Activated CD8-positive, alpha-beta memory T cell treated with anti-CD3 and anti-CD28 coated beads, Interleukin-2, amount 10 ng/mL, durations not matched to agents 7 days and 5 days (primary cell): Measurements from ENCODE around the gene C7. TPM values are rescaled to one million over a fixed set of nuclear protein-coding genes. Genes with fewer than 3 reads are reported as not detected.

ENCODE experiments used
- ATAC-seq: fragments of 150-1000 bp; cut with Tn5 transposase; one replicate; pipeline ENCODE4 v1.10.0; 2021; ENCODE audit warnings: moderate library complexity
- CTCF ChIA-PET: fragments of 350-600 bp; sonication (Branson Sonifier 250); formaldehyde crosslinking; loops from one replicate; lab custom pipeline; 2021; ENCODE audit warnings: antibody characterized with exemption; lab: Charles Lee
- DNase-seq: peaks from one replicate; pipeline ENCODE4 v3.0.0-alpha.2; 2020
- H3K27ac Mint-ChIP-seq: one replicate; pipeline ENCODE4 v1.8.0; 2021; ENCODE audit warnings: mild to moderate bottlenecking, mixed read lengths
- H3K27me3 Mint-ChIP-seq: one replicate; pipeline ENCODE4 v1.8.0; 2021; ENCODE audit warnings: mixed read lengths
- H3K36me3 Mint-ChIP-seq: one replicate; pipeline ENCODE4 v1.8.0; 2021; ENCODE audit warnings: mild to moderate bottlenecking, mixed read lengths
- H3K4me1 Mint-ChIP-seq: one replicate; pipeline ENCODE4 v1.8.0; 2021; ENCODE audit warnings: mixed read lengths
- H3K4me3 Mint-ChIP-seq: one replicate; pipeline ENCODE4 v1.8.0; 2021; ENCODE audit warnings: mild to moderate bottlenecking, moderate library complexity, mixed read lengths
- H3K9me3 Mint-ChIP-seq: one replicate; pipeline ENCODE4 v1.8.0; 2022; ENCODE audit warnings: low read depth, mixed read lengths
- total RNA-seq, 2 experiments: library from RNA; stranded (reverse); gene quantifications; one replicate each; pipeline ENCODE4 v1.2.3, GENCODE V29; 2021

C7 gene
- total RNA-seq, 2 experiments from 2014 or later = not detected

DNA sequence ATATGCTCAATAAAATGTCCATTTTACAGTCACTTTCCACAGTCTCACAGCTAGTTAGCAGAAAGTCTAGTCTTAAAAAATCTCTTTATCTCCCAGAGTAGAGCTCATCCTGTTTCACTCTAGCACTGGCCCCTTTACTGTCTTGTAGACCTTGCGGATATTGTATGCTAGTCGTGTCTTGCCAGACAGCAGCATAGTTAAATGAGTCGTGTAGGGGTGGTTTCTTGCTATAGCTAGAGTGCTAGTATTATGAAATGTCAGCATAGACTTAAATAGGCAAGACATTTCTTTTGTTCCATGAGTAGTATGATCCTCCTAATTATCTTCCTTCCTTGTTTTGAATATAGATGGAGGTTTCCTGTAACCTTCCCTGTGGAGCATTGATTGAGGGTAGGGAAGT, 77.4 kb downstream of the C7 start:
- H3K27ac Mint-ChIP-seq = no peak overlapping the region
- no peaks in the 10 kb centered on the region for H3K27me3 Mint-ChIP-seq
- no peaks in the 10 kb centered on the region for H3K36me3 Mint-ChIP-seq
- no peak for DNase-seq
- no peak for ATAC-seq
- no peaks in the 10 kb centered on the region for H3K9me3 Mint-ChIP-seq
- CTCF ChIA-PET = no interaction called here
- no peak overlapping the region for H3K4me3 Mint-ChIP-seq
- no peaks in the 10 kb centered on the region for H3K4me1 Mint-ChIP-seq

DNA sequence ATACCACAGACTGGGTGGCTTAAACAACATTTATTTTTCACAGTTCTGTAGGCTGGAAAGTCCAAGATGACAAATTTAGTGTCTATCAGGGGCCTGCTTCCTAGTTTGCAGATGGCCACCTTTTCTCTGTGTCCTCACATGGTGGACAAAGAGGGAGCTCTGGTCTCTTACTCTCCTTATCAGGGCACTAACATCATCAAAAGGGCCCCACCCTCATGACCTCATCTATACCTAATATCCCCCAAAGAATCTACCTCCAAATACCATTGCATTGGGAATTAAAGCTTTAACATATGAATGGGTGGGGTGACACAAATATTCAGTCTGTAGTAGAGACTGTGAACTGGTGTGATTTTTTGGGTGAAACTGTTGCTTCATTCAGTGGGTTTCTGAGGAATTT, 78.1 kb downstream of the C7 start:
- ATAC-seq (no peak), DNase-seq (no peak)
- Mint-ChIP-seq H3K36me3 (no peaks in the 10 kb centered on the region), H3K4me3 (no peak overlapping the region), H3K27me3 (no peaks in the 10 kb centered on the region), H3K9me3 (no peaks in the 10 kb centered on the region), H3K27ac (no peak overlapping the region), H3K4me1 (no peaks in the 10 kb centered on the region)
- CTCF ChIA-PET = no interaction called here

DNA sequence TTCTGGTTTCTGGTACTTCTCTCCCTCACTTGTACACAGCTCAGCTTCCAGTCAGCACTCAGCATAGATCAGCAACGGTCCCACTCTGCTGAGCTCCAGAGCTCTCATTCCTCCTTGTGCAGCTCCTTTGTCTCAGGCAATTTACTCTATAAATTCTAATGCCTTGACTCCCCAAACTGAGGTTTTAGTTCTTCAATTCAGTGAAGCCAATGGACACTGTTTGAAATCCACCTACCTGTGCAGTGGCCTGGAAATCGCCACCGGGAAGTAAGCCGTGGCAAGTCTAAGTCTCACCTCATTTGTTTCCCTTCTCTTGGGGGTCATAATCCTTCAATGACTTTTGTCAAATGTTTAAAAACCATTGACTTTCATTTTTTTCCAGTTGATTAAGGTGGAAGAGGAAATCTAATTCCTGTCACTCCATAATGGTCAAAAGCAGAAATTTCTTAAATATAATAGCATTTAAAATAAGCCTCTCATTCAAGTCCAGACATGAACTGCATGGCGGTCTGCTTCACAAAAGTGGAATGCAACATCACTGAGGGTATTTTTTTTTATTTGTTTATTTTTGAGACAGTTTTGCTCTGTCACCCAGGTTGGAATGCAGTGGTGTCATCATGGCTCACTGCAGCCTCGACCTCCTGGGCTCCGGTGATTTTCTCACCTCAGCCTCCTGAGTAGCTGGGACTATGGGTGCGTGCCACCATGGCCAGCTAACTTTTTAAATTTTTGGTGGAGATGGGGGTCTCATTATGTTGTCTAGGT, 79.6 kb downstream of the C7 start:
- ATAC-seq (no peak), DNase-seq (no peak)
- no peaks in the 10 kb centered on the region for H3K4me1 Mint-ChIP-seq
- no peaks in the 10 kb centered on the region for H3K9me3 Mint-ChIP-seq
- CTCF ChIA-PET = no interaction called here
- H3K27ac Mint-ChIP-seq = no peak overlapping the region
- H3K36me3 Mint-ChIP-seq = no peaks in the 10 kb centered on the region
- H3K27me3 Mint-ChIP-seq = no peaks in the 10 kb centered on the region
- H3K4me3 Mint-ChIP-seq = no peak overlapping the region

DNA sequence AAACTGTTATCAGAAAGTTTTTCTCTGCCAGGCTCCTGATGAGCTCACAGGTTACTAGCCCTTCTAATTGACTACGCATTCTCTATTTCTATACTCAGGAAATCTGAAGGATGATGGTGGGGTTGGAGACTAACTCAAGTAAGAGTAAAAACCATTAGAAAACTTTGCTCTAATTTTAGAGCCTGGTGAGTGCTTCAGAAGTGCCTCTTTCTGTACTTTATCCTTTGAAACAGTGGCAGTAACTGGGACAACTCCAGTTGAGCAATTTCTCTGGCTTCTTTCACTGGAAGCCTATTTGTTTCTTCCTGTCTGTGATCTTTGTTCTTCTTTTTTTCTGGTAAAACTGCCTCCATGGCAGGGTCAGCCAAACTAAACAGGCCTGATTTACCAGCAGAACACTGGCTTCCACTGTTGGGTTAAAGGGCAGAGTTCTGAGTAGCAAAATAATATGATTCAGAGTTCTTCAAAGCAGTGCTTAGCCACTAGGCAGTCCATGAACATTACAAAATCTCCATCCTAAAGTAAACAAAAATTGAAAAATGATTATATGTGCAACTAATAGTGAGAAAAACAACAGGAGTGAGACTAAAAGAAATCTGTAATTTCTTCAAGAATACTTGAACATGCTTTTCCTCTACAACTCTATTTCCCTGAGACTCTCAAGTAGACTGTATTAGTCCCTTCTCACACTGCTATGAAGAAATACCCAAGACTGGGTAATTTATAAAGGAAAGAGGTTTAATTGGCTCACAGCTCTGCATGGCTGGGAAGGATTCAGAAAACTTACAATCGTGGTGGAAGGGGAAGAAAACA, 82.1 kb downstream of the C7 start:
- Mint-ChIP-seq H3K9me3 (no peaks in the 10 kb centered on the region), H3K4me1 (no peaks in the 10 kb centered on the region)
- DNase-seq = no peak

DNA sequence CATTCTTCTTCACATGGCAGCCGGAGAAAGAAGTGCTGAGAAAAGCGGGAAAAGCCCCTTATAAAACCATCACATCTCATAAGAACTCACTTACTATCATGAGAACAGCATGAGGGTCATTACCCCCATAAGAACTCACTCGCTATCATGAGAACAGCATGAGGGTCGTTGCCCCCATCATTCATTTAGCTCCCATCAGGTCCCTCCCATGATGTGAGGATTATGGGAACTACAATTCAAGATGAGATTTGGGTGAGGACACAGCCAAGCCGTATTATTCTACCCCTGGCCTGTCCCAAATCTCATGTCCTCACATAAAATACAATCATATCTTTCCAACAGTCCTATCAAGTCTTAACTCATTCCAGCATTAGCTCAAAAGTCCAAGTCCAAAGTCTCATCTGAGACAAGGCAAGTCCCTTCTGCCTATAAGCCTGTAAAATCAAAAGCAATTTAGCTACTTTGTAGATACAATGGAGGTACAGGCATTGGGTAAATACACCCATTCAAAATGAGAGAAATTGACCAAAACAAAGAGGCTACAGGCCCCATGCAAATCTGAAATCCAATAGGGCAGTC, 82.8 kb downstream of the C7 start:
- Mint-ChIP-seq H3K4me1 (no peaks in the 10 kb centered on the region), H3K4me3 (no peak overlapping the region), H3K9me3 (no peaks in the 10 kb centered on the region), H3K36me3 (no peaks in the 10 kb centered on the region), H3K27ac (no peak overlapping the region), H3K27me3 (no peaks in the 10 kb centered on the region)
- DNase-seq = no peak
- ATAC-seq = no peak
- CTCF ChIA-PET = no interaction called here

More for the DNA sequence above, 82.1 kb downstream of the C7 start:
- H3K27me3 Mint-ChIP-seq = no peaks in the 10 kb centered on the region
- no peak overlapping the region for H3K27ac Mint-ChIP-seq
- no peak for ATAC-seq
- H3K36me3 Mint-ChIP-seq = no peaks in the 10 kb centered on the region
- H3K4me3 Mint-ChIP-seq = no peak overlapping the region
- CTCF ChIA-PET = no interaction called here

DNA sequence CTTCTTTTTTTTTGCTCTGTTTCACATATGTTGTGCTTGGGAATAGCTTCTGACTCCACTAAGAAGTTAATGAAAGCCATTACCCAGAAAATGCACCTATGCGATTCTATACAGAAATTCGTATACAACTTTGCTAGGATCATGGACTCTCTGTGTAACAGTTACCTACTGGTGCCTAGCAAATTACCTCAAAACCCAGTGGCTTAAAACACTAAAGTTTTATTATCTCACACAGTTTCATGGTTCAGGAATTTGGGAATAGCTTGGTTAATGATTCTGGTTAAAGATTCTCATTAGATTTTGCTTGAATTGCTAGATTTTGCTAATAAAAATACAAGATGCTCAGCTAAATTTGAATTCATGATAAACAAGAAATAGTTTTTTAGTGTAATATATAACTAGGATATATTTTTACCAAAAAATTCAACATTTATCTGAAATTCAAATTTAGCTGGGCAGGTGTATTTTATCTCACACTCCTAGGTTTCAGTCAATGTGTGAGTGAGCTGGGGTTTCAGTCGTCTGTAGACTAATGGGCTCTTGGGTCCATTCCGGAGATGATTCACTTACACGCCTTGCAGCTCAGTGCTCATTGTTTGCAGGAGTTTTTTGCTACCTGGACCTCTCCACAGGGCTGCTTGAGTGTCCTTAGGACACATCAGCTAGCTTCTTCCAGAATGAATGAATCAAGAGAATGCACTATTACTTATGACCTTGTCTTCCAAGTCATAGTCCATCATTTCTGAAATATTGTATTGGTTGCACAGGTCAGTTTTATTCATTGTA, 86.7 kb downstream of the C7 start:
- Mint-ChIP-seq H3K4me1 (no peaks in the 10 kb centered on the region), H3K9me3 (no peaks in the 10 kb centered on the region), H3K4me3 (no peak overlapping the region), H3K27me3 (no peaks in the 10 kb centered on the region), H3K36me3 (no peaks in the 10 kb centered on the region), H3K27ac (no peak overlapping the region)
- CTCF ChIA-PET = no interaction called here
- ATAC-seq (no peak), DNase-seq (no peak)

DNA sequence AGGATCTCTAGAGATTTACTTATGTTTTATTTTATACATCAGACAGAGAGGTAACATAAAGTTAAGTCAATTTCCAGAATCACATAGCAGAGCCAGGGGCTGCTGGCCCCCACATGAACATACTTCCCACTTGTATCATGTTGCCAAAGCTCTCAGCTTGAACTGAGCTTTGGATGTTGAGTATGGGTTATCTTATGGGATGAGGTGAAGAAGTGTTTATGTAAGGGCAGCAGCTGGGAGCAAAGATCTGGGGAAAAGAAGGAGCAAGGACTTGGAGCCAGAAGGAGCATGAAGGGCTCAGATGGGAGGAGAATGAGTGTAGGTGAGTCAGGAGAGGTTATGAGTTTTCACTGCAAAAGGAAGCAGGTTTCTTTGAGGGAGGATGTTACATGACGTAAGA, 89.8 kb downstream of the C7 start:
- no peaks in the 10 kb centered on the region for H3K9me3 Mint-ChIP-seq
- CTCF ChIA-PET = no interaction called here
- H3K36me3 Mint-ChIP-seq = no peaks in the 10 kb centered on the region

DNA sequence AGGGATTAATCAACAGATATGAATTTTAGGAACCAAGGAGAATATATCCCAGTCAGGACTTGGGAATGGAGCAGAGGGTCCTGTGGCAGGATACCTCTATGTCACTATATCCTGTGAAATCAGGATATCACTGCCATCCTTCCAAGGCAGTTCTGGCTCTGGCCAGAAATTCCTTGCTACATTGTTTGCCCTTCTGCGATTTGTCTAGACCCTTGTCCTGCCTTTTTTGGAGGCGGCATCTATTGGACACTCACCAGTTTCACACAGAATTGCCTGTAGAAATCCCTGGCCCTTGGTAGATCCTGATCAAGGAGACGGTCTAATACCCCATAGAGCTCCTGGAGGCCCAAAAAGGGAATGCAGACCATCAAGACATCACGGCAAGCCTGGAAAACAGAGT, 90.7 kb downstream of the C7 start:
- Mint-ChIP-seq H3K4me1 (no peaks in the 10 kb centered on the region), H3K4me3 (no peak overlapping the region), H3K27ac (no peak overlapping the region), H3K36me3 (no peaks in the 10 kb centered on the region), H3K27me3 (peaks cover 3% of the 10 kb centered on the region), H3K9me3 (no peaks in the 10 kb centered on the region)
- DNase-seq (no peak), ATAC-seq (no peak)
- CTCF ChIA-PET = no interaction called here

More for the DNA sequence above, 89.8 kb downstream of the C7 start:
- H3K27me3 Mint-ChIP-seq = peaks cover 3% of the 10 kb centered on the region
- H3K4me3 Mint-ChIP-seq = no peak overlapping the region
- DNase-seq (no peak), ATAC-seq (no peak)
- no peak overlapping the region for H3K27ac Mint-ChIP-seq
- no peaks in the 10 kb centered on the region for H3K4me1 Mint-ChIP-seq

DNA sequence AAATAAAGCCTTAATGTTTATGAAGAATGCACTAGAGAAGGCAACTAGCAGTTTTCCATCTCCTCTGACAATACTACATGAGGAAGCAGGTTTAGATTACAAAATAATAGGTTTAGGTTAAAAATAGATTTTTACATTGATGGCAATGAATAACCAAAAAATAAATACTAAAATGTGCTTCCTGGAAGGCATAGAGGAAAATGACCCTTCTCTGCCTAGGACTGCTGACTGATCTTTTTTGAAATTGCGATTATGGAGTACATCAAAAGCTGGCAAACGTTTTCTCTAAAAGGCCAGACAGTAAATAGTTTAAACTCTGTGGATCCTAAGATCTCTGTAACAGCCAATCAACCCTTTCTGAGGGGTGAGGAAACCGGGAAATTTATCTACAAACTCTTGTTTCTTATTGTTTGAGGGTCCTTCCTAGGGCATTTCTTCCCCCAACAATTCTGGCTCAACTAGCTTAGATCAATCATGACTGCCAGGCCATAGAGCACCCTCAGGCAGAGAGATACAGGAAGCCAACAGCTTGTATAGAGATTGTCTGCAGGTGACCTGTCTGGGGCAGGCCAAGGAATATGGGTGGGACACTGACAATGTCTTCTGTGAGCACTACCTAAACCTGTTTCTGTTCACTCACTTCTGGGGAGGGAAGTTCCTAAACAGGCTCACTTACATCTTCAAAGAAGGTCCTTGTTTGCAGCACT, 94.5 kb downstream of the C7 start:
- Mint-ChIP-seq H3K27ac (no peak overlapping the region), H3K36me3 (no peaks in the 10 kb centered on the region), H3K4me3 (no peak overlapping the region), H3K27me3 (peaks cover 3% of the 10 kb centered on the region), H3K9me3 (no peaks in the 10 kb centered on the region), H3K4me1 (no peaks in the 10 kb centered on the region)
- no peak for DNase-seq
- CTCF ChIA-PET = no interaction called here
- ATAC-seq = no peak

DNA sequence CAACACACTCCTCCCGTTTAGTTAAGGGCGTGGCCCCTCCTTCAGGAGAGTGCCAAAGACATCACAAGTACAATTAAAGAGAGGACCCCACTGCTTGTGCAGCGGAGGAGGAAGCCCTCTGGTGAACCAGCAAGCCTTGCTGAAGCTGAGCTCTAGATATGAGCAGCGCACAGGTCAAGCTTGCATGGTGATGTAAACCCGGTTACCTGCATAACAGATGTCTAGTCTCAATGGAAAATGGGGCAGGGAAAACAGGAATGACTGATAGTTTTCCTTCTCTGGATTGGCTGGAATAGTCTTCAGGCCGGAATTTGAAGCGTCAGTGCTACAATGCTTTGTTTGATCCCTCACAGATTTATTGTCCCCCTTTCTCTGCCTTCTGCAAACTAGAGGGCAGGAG, 95.6 kb downstream of the C7 start:
- Mint-ChIP-seq H3K27ac (no peak overlapping the region), H3K27me3 (peaks cover 3% of the 10 kb centered on the region), H3K9me3 (no peaks in the 10 kb centered on the region), H3K36me3 (no peaks in the 10 kb centered on the region), H3K4me1 (no peaks in the 10 kb centered on the region), H3K4me3 (no peak overlapping the region)
- no peak for ATAC-seq
- no peak for DNase-seq
- CTCF ChIA-PET = no interaction called here

DNA sequence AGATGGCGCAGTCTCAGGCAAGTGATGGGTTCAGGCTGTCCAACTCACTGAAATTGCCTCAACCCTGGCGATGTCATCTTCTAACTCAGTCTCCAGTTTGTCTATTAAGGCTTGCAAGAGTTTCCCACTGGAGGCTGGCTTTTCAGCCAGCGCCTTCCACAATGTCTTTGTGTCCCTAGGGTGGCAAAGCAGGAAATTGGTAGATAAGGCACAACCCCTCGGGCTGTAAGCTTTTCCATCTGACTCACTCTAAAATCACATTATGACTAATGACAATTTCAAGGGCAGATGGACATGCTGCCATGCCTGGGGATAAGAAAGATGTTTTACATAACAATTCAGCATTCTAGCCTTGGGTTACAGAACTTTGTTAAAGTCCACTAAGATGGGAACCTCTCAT, 99.9 kb downstream of the C7 start:
- Mint-ChIP-seq H3K27me3 (no peaks in the 10 kb centered on the region), H3K4me1 (no peaks in the 10 kb centered on the region), H3K9me3 (no peaks in the 10 kb centered on the region), H3K4me3 (no peak overlapping the region), H3K27ac (no peak overlapping the region), H3K36me3 (no peaks in the 10 kb centered on the region)
- DNase-seq = no peak
- ATAC-seq = no peak
- CTCF ChIA-PET = no interaction called here

DNA sequence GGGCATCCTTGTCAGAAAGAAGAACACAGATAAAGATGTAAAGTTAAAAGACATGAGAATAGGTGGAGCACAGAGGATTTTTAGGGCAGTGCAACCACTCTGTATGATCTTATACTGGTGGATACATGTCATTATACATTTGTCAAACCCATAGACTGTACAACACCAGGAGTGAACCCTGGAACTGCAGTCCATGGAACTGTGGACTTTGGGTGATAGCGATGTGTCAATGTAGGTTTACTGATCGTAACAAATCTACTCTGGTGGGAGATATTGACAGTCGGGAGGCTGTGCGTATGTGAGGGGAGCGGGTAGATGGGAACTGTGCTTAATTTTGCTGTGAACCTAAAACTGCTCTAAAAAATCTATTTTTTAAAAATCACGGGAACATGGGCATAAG, 101.3 kb downstream of the C7 start:
- DNase-seq (no peak), ATAC-seq (no peak)
- CTCF ChIA-PET = no interaction called here
- no peaks in the 10 kb centered on the region for H3K4me1 Mint-ChIP-seq
- H3K27ac Mint-ChIP-seq = no peak overlapping the region
- peaks cover 3% of the 10 kb centered on the region for H3K27me3 Mint-ChIP-seq
- no peak overlapping the region for H3K4me3 Mint-ChIP-seq
- no peaks in the 10 kb centered on the region for H3K9me3 Mint-ChIP-seq
- H3K36me3 Mint-ChIP-seq = no peaks in the 10 kb centered on the region

DNA sequence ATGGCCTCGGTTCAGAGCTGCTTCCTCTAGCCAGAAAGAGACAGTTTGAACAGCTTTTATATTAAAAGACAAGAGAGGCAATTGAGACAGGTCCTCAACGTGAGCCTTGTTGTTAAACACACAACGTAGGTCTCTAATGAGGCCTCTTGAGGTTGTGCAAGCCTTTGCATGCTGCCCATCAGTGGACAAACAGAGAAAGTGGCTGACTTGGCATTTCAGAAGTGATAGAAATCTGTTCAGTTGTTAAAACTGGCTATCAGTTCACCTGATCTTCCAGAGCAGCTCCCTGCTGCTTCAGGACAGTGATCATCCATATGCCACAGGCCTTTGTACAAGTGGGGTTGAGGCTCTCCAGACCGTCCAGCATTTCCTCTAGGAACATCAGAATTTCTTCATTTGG, 103.0 kb downstream of the C7 start:
- Mint-ChIP-seq H3K27me3 (peaks cover 3% of the 10 kb centered on the region), H3K4me1 (no peaks in the 10 kb centered on the region), H3K4me3 (no peak overlapping the region), H3K27ac (no peak overlapping the region), H3K9me3 (no peaks in the 10 kb centered on the region), H3K36me3 (no peaks in the 10 kb centered on the region)
- DNase-seq (no peak), ATAC-seq (no peak)
- CTCF ChIA-PET = no interaction called here
